WTC11 (cell line): ENCODE data around the gene PLAAT5. TPM values are rescaled to one million over a fixed set of nuclear protein-coding genes. Genes with fewer than 3 reads are reported as not detected.

Source experiments
- ATAC-seq: fragments of 200-7000 bp; cut with Tn5 transposase; 2 replicates; pipeline ENCODE4 v1.10.0; 2021; ENCODE audit warnings: mild to moderate bottlenecking, moderate library complexity
- CTCF ChIA-PET: fragments of 300-600 bp; sonication (Branson Sonifier 250); formaldehyde crosslinking; loops from one replicate; lab custom pipeline; 2021; ENCODE audit warnings: antibody characterized with exemption; lab: Charles Lee
- POLR2A ChIA-PET: fragments of 350-600 bp; sonication (Branson Sonifier 250); formaldehyde crosslinking; loops from one replicate; lab custom pipeline; 2021; ENCODE audit warnings: antibody characterized with exemption; lab: Charles Lee
- DNase-seq: peaks from one replicate; pipeline ENCODE4 v3.0.0; 2021; ENCODE audit warnings: low spot score
- H3K27ac Mint-ChIP-seq: 2 replicates; pipeline ENCODE4 v1.8.0; 2021; ENCODE audit warnings: mixed read lengths
- H3K27me3 Mint-ChIP-seq: 2 replicates; pipeline ENCODE4 v1.8.0; 2021; ENCODE audit warnings: low read depth, mild to moderate bottlenecking, moderate library complexity, mixed read lengths
- H3K36me3 Mint-ChIP-seq: 2 replicates; pipeline ENCODE4 v1.8.0; 2021; ENCODE audit warnings: mixed read lengths
- H3K4me1 Mint-ChIP-seq: 2 replicates; pipeline ENCODE4 v1.8.0; 2022; ENCODE audit warnings: mixed read lengths
- H3K4me3 Mint-ChIP-seq: 2 replicates; pipeline ENCODE4 v1.8.0; 2021; ENCODE audit warnings: mild to moderate bottlenecking, moderate library complexity, mixed read lengths
- H3K9me3 Mint-ChIP-seq: 2 replicates; pipeline ENCODE4 v1.8.0; 2021; ENCODE audit warnings: mixed read lengths
- ARID4B ChIP-seq: sonication (generic); formaldehyde crosslinking; IDR thresholded peaks from 2 replicates; pipeline ENCODE4 v1.8.0; 2023; ENCODE audit warnings: missing genetic modification reagents, mild to moderate bottlenecking, borderline replicate concordance
- E2F4 ChIP-seq: sonication (generic); formaldehyde crosslinking; IDR thresholded peaks from 2 replicates; pipeline ENCODE4 v1.8.1; 2022; ENCODE audit warnings: low read depth, mild to moderate bottlenecking, moderate library complexity, missing genetic modification reagents, borderline replicate concordance
- E2F5 ChIP-seq: sonication (generic); formaldehyde crosslinking; IDR thresholded peaks from 2 replicates; pipeline ENCODE4 v1.8.1; 2022; ENCODE audit warnings: mild to moderate bottlenecking, moderate library complexity, missing genetic modification reagents
- ELF4 ChIP-seq: sonication (generic); formaldehyde crosslinking; IDR thresholded peaks from 2 replicates; pipeline ENCODE4 v1.8.1; 2022; ENCODE audit warnings: low read depth, mild to moderate bottlenecking, moderate library complexity, missing genetic modification reagents
- ERG ChIP-seq: fragments of 250-450 bp; sonication (Bioruptor Pico); IDR thresholded peaks from 2 replicates; pipeline ENCODE4 v1.8.0; 2021; ENCODE audit warnings: mild to moderate bottlenecking
- GRHL2 ChIP-seq: fragments of 250-450 bp; sonication (Bioruptor Pico); IDR thresholded peaks from 2 replicates; pipeline ENCODE4 v1.8.0; 2022; ENCODE audit warnings: mild to moderate bottlenecking, moderate library complexity; ENCODE audit not compliant: insufficient replicate concordance, severe bottlenecking
- IRF2 ChIP-seq: sonication (generic); formaldehyde crosslinking; IDR thresholded peaks from 2 replicates; pipeline ENCODE4 v1.8.0; 2022; ENCODE audit warnings: low read depth, missing genetic modification reagents, borderline replicate concordance
- JAZF1 ChIP-seq: fragments of 250-450 bp; sonication (Bioruptor Pico); IDR thresholded peaks from 2 replicates; pipeline ENCODE4 v1.9.0; 2021; ENCODE audit warnings: moderate library complexity, mild to moderate bottlenecking, inconsistent platforms
- NFE2L1 ChIP-seq: sonication (generic); formaldehyde crosslinking; IDR thresholded peaks from 2 replicates; pipeline ENCODE4 v1.8.1; 2023; ENCODE audit warnings: missing genetic modification reagents
- NFYB ChIP-seq: sonication (generic); formaldehyde crosslinking; conservative IDR thresholded peaks from 2 replicates; pipeline ENCODE4 v1.8.0; 2022; ENCODE audit warnings: low read depth, missing genetic modification reagents
- NR1H2 ChIP-seq: sonication (generic); formaldehyde crosslinking; IDR thresholded peaks from 2 replicates; pipeline ENCODE4 v1.9.0; 2021; ENCODE audit warnings: mild to moderate bottlenecking, moderate library complexity, missing genetic modification reagents
- PRDM15 ChIP-seq: sonication (generic); formaldehyde crosslinking; IDR thresholded peaks from 2 replicates; pipeline ENCODE4 v1.8.0; 2022; ENCODE audit warnings: missing genetic modification reagents
- SOX15 ChIP-seq: fragments of 250-450 bp; sonication (Bioruptor Pico); IDR thresholded peaks from 2 replicates; pipeline ENCODE4 v1.9.0; 2021; ENCODE audit warnings: mild to moderate bottlenecking
- TEAD1 ChIP-seq: sonication (generic); formaldehyde crosslinking; IDR thresholded peaks from 2 replicates; pipeline ENCODE4 v1.8.0; 2022; ENCODE audit warnings: mild to moderate bottlenecking, missing genetic modification reagents
- TEAD4 ChIP-seq: sonication (generic); formaldehyde crosslinking; IDR thresholded peaks from 2 replicates; pipeline ENCODE4 v1.8.0; 2022; ENCODE audit warnings: mild to moderate bottlenecking, missing genetic modification reagents
- ZBTB21 ChIP-seq: sonication (generic); formaldehyde crosslinking; IDR thresholded peaks from 2 replicates; pipeline ENCODE4 v1.8.1; 2023; ENCODE audit warnings: mild to moderate bottlenecking, missing genetic modification reagents, borderline replicate concordance
- ZNF219 ChIP-seq: sonication (generic); formaldehyde crosslinking; IDR thresholded peaks from 2 replicates; pipeline ENCODE4 v1.8.0; 2023; ENCODE audit warnings: missing genetic modification reagents, mild to moderate bottlenecking, borderline replicate concordance
- ZNF423 ChIP-seq: fragments of 250-450 bp; sonication (Bioruptor Pico); IDR thresholded peaks from 2 replicates; pipeline ENCODE4 v2.1.2; 2022; ENCODE audit warnings: mild to moderate bottlenecking, moderate library complexity
- ZNF425 ChIP-seq: fragments of 250-450 bp; sonication (Bioruptor Pico); conservative IDR thresholded peaks from 2 replicates; pipeline ENCODE4 v1.9.0; 2021; ENCODE audit warnings: mild to moderate bottlenecking
- ZNF671 ChIP-seq: fragments of 250-450 bp; sonication (Bioruptor Pico); IDR thresholded peaks from 2 replicates; pipeline ENCODE4 v1.8.0; 2021; ENCODE audit warnings: mild to moderate bottlenecking
- total RNA-seq: library from RNA; stranded (reverse); gene quantifications from 3 replicates; pipeline ENCODE4 v1.2.3, GENCODE V29; 2021

PLAAT5 gene
- total RNA-seq, 1 experiment from 2014 or later: 23.0 TPM

GRCh38 chr11:63459586-63459985 is 31.4 kb downstream of the PLAAT5 start:
- Mint-ChIP-seq H3K4me1 (peaks cover 14% of the 10 kb centered on the region), H3K9me3 (peaks cover 8% of the 10 kb centered on the region; the same call in 1 of the 2 replicates), H3K36me3 (peaks cover 27% of the 10 kb centered on the region), H3K27me3 (no peaks in the 10 kb centered on the region), H3K4me3 (no peak overlapping the region), H3K27ac (no peak overlapping the region)
- TF ChIP-seq ZNF423 (peak; percentile 98), ARID4B (no peak), NFYB (CRISPR knock-in tag) (no peak), TEAD4 (CRISPR knock-in tag) (no peak)
- ChIA-PET CTCF (interaction anchor here (0.7 to 1.1 kb wide), 4 partner anchors 19 to 179 kb away, joined by 3 to 5 read pairs (median 4); no protein-coding TSS in a partner anchor), POLR2A (interaction anchor here (0.7 kb wide), 1 partner anchor 1148 kb away, joined by 3 read pairs; no protein-coding TSS in a partner anchor)
- peak; percentile 44 for ATAC-seq
- DNase-seq: peak; percentile 23

GRCh38 chr11:63448646-63449045 is 42.3 kb downstream of the PLAAT5 start:
- no peak for TF ChIP-seq ZNF219
- TF ChIP-seq JAZF1 (CRISPR knock-in tag): no peak
- no peak for TF ChIP-seq NFYB (CRISPR knock-in tag)
- no peak for TF ChIP-seq NR1H2 (CRISPR knock-in tag)
- TF ChIP-seq ZNF671 (CRISPR knock-in tag): no peak
- TF ChIP-seq ELF4: no peak
- no peak for TF ChIP-seq E2F4
- peak; percentile 66; the same call in 1 of the 2 replicates for TF ChIP-seq NFE2L1
- TF ChIP-seq TEAD1 (CRISPR knock-in tag): peak; percentile 75; the same call in 1 of the 2 replicates
- no peak for TF ChIP-seq GRHL2
- no peak for TF ChIP-seq IRF2 (CRISPR knock-in tag)
- ChIA-PET POLR2A (no interaction called here), CTCF (interaction anchor here (1.1 to 1.3 kb wide), 2 partner anchors 30 to 31 kb away, joined by 4 read pairs; no protein-coding TSS in a partner anchor)
- peaks cover 2% of the 10 kb centered on the region; the same call in 1 of the 2 replicates for H3K27me3 Mint-ChIP-seq
- H3K4me3 Mint-ChIP-seq: peak overlapping the region; percentile 10; the same call in 1 of the 2 replicates
- peaks cover 48% of the 10 kb centered on the region for H3K9me3 Mint-ChIP-seq
- peaks cover 48% of the 10 kb centered on the region for H3K36me3 Mint-ChIP-seq
- peak overlapping the region; percentile 48 for H3K27ac Mint-ChIP-seq
- H3K4me1 Mint-ChIP-seq: peaks cover 69% of the 10 kb centered on the region
- no peak for DNase-seq
- ATAC-seq: peak; percentile 92

GRCh38 chr11:63445720-63446119 is 45.2 kb downstream of the PLAAT5 start:
- DNase-seq (no peak), ATAC-seq (no peak)
- CTCF ChIA-PET: no interaction called here
- Mint-ChIP-seq H3K27me3 (peaks cover 2% of the 10 kb centered on the region; the same call in 1 of the 2 replicates), H3K27ac (no peak overlapping the region), H3K4me3 (no peak overlapping the region), H3K4me1 (peaks cover 41% of the 10 kb centered on the region), H3K36me3 (peaks cover 28% of the 10 kb centered on the region), H3K9me3 (peaks cover 44% of the 10 kb centered on the region)
- POLR2A ChIA-PET: no interaction called here
- no peak for TF ChIP-seq E2F5 (CRISPR knock-in tag)
- no peak for TF ChIP-seq ERG (CRISPR knock-in tag)
- no peak for TF ChIP-seq SOX15 (CRISPR knock-in tag)
- TF ChIP-seq PRDM15 (CRISPR knock-in tag): no peak
- no peak for TF ChIP-seq ZBTB21 (CRISPR knock-in tag)
- no peak for TF ChIP-seq ZNF425 (CRISPR knock-in tag)
